ENCODE results near the gene SLCO3A1. TPM values are rescaled to one million over a fixed set of nuclear protein-coding genes. Genes with fewer than 3 reads are reported as not detected.
A peak's percentile ranks its signal among the peaks of the same experiment; 100 is the strongest.

SLCO3A1 gene
- total RNA-seq, 4 donors from 2014 or later, result 23.1 to 62.8 (median 35.1) TPM

DNA sequence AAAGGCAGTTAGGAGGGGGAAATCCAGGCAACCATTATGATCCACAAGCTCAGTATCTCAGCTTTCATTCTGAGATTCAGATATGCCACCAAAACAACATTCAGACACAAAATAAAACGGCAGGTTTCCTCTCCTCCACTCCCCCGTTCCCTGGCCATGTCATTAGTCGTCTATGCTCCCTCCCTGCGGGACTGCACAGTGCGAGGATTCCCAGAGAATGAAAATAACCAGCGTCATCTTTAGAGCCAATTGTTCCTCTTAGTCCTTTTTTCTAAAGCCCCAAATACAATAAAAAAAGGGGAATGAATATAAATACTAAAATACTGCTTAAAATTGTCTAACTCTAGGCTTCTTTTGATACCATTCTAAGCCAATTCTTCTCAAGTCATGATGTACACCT lies 7.8 kb upstream of the SLCO3A1 start:
- intact Hi-C loops (cut with DNase I; ENCODE audit: low total_unique reads), result no loop called here
- no peak for DNase-seq (ENCODE audit: low spot score in 2 of 2)

DNA sequence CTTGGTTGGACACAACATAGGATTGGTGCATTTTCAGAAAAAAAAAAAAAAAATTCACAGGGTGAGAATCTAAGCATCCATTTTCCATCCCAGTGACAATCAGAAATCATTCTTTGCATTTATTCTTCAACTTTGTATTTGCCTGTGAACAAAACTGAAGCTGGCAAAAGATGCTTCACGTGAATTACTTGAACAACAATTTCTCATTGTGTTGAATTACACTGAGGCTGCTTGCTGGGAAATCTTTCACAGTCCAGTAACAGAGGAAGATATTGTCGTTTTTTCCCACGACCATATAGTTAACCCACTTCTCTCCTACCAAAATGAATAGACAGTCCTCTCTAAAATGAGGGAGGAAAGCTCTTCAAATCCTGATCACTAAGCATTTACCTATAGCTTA lies 4.3 kb upstream of the SLCO3A1 start:
- intact Hi-C loops (cut with DNase I; ENCODE audit: low total_unique reads), result no loop called here
- TF ChIP-seq POLR2A (IDR thresholded peaks at IDR 0.05) (no peak), CTCF (IDR thresholded peaks at IDR 0.05) (no peak)
- no peak overlapping the region for H3K4me3 ChIP-seq (ENCODE audit: low read depth, poor library complexity, severe bottlenecking)
- no peak for DNase-seq (ENCODE audit: low spot score in 2 of 2)
- 61 to 66% methylated on average over 3 of the region's 3 CpGs for WGBS, 2 donors

More for the DNA sequence above, 7.8 kb upstream of the SLCO3A1 start:
- no peak overlapping the region for H3K4me3 ChIP-seq (ENCODE audit: low read depth, poor library complexity, severe bottlenecking)
- WGBS, 2 donors, result 58 to 67% methylated on average over 6 of the region's 6 CpGs
- no peak for TF ChIP-seq CTCF (IDR thresholded peaks at IDR 0.05)
- no peak for TF ChIP-seq POLR2A (IDR thresholded peaks at IDR 0.05)

DNA sequence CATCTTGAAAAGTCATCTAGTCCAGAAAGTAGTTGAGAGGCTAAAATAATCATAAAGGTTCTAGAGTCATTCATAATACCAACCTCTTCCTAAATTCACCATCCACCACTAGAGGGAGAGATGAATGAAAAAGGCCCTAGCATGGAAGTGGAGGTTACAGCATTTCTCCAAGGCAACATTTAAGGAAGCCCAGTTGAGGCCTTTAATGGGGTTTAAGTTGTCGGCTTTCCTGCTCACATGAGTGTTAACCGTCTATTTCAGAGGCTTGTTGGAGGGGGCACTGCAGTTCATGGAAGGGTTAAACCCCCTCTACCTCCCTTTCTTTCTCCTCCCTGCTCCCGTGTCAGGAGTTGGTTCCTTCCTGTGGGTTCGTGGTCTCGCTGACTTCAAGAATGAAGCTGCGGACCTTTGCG lies 3.8 kb upstream of the SLCO3A1 start:
- DNase-seq (ENCODE audit: low spot score in 2 of 2), result no peak
- no peak overlapping the region for H3K4me3 ChIP-seq (ENCODE audit: low read depth, poor library complexity, severe bottlenecking)
- TF ChIP-seq POLR2A (IDR thresholded peaks at IDR 0.05) (no peak), CTCF (IDR thresholded peaks at IDR 0.05) (no peak)
- intact Hi-C loops (cut with DNase I; ENCODE audit: low total_unique reads), result loop anchor here (5.0 to 10.0 kb wide), 2 partner anchors 125 to 228 kb away; no protein-coding TSS in a partner anchor
- 73 to 75% methylated on average over 7 of the region's 7 CpGs for WGBS, 2 donors

- DNase-seq (ENCODE audit: low spot score in 2 of 2), result peak; percentile 79 to 95
- intact Hi-C loops (cut with DNase I; ENCODE audit: low total_unique reads), result loop anchor here (5.0 to 10.0 kb wide), 2 partner anchors 122 to 224 kb away; no protein-coding TSS in a partner anchor
- H3K4me3 ChIP-seq (ENCODE audit: low read depth, poor library complexity, severe bottlenecking), result peak overlapping the region; percentile 68
- 0 to 1% methylated on average over 21 to 48 of the region's 70 CpGs for WGBS, 2 donors
- peak in 1 of 3 donors; percentile 9 for TF ChIP-seq CTCF (IDR thresholded peaks at IDR 0.05)
- no peak for TF ChIP-seq POLR2A (IDR thresholded peaks at IDR 0.05)
Measured at GRCh38 chr15:91852741-91853510, 582 bp upstream of the SLCO3A1 start.

- peak overlapping the region; percentile 68 for H3K4me3 ChIP-seq (ENCODE audit: low read depth, poor library complexity, severe bottlenecking)
- DNase-seq (ENCODE audit: low spot score in 2 of 2), result peak in 1 of 2 donors; percentile 91
- intact Hi-C loops (cut with DNase I; ENCODE audit: low total_unique reads), result loop anchor here (5.0 to 10.0 kb wide), 2 partner anchors 121 to 223 kb away; no protein-coding TSS in a partner anchor
- TF ChIP-seq CTCF (IDR thresholded peaks at IDR 0.05), result no peak
- no peak for TF ChIP-seq POLR2A (IDR thresholded peaks at IDR 0.05)
- 1 to 2% methylated on average over 25 to 44 of the region's 60 CpGs for WGBS, 2 donors
Measured at GRCh38 chr15:91853948-91854638, 585 bp downstream of the SLCO3A1 start.
